ENCODE data around the gene HCFC1R1.

GRCh38 chr16:2990891-2991290 lies 32.9 kb downstream of the HCFC1R1 start:
- TF ChIP-seq, protein P1, sequence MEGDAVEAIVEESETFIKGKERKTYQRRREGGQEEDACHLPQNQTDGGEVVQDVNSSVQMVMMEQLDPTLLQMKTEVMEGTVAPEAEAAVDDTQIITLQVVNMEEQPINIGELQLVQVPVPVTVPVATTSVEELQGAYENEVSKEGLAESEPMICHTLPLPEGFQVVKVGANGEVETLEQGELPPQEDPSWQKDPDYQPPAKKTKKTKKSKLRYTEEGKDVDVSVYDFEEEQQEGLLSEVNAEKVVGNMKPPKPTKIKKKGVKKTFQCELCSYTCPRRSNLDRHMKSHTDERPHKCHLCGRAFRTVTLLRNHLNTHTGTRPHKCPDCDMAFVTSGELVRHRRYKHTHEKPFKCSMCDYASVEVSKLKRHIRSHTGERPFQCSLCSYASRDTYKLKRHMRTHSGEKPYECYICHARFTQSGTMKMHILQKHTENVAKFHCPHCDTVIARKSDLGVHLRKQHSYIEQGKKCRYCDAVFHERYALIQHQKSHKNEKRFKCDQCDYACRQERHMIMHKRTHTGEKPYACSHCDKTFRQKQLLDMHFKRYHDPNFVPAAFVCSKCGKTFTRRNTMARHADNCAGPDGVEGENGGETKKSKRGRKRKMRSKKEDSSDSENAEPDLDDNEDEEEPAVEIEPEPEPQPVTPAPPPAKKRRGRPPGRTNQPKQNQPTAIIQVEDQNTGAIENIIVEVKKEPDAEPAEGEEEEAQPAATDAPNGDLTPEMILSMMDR (IDR thresholded peaks at IDR 0.05): no peak
- no peak for TF ChIP-seq POLR2A (IDR thresholded peaks at IDR 0.05)

Data from sigmoid colon (tissue), 3 donors.